ENCODE results near the gene FANCI.
"Not testable (repeated sequence)": the region's sequence is repeated elsewhere in the genome, so short reads cannot be mapped to it uniquely, and the experiment has no call there.

- TF ChIP-seq EZH2 (IDR thresholded peaks at IDR 0.05; ENCODE audit: borderline replicate concordance, low read depth, low read length, severe bottlenecking); CTCF (IDR thresholded peaks at IDR 0.05; ENCODE audit: borderline replicate concordance, extremely low read depth, low read length, poor library complexity, severe bottlenecking): not testable (repeated sequence)
These were observed 6.4 kb downstream of the FANCI start for GRCh38 chr15:89250142-89250541.

All from DND-41 (cell line).